Astrocyte of the cerebellum (primary cell): Measurements from ENCODE around the gene NVL.
A peak's percentile ranks its signal among the peaks of the same experiment; 100 is the strongest.

Source experiments
- DNase-seq: peaks from one replicate; pipeline ENCODE4 v3.0.0-alpha.2; 2011; ENCODE audit warnings: low read depth
- H3K4me3 ChIP-seq: 2 replicates; pipeline ENCODE4 v1.5.1; 2011; ENCODE audit warnings: mild to moderate bottlenecking, low read depth, low read length, moderate library complexity
- in situ Hi-C: cut with HindIII; loops from 2 replicates; pipeline ENCODE4 v1.10.0; 2017; ENCODE audit warnings: low sequenced_read_pairs
- TF ChIP-seq, protein P1 (sequence below): IDR thresholded peaks from 2 replicates; pipeline ENCODE4 v1.5.1; 2012; ENCODE audit warnings: low read length, low read depth, moderate library complexity, mild to moderate bottlenecking; ENCODE audit errors: missing control alignments

The NVL gene

DNA sequence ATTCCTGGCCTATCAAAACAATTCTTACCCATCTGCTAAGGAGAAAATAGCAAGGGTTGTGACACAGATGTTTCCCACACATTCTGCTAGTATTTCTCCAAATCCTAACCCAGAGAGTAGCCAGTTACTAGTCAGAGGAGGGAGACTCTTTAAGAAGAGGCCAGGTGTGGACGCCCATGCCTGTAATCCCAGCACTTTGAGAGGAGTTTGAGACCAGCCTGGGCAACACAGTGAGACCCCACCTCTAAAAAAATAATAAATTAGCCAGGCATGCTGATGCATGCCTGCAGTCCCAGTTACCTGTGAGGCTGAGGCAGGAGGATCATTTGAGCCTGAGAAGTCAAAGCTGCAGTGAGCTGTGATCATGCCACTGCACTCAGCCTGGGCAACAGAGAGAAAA, 28.6 kb downstream of the NVL start:
- no peak overlapping the region for H3K4me3 ChIP-seq
- in situ Hi-C loops, result no loop called here
- TF ChIP-seq, protein P1, sequence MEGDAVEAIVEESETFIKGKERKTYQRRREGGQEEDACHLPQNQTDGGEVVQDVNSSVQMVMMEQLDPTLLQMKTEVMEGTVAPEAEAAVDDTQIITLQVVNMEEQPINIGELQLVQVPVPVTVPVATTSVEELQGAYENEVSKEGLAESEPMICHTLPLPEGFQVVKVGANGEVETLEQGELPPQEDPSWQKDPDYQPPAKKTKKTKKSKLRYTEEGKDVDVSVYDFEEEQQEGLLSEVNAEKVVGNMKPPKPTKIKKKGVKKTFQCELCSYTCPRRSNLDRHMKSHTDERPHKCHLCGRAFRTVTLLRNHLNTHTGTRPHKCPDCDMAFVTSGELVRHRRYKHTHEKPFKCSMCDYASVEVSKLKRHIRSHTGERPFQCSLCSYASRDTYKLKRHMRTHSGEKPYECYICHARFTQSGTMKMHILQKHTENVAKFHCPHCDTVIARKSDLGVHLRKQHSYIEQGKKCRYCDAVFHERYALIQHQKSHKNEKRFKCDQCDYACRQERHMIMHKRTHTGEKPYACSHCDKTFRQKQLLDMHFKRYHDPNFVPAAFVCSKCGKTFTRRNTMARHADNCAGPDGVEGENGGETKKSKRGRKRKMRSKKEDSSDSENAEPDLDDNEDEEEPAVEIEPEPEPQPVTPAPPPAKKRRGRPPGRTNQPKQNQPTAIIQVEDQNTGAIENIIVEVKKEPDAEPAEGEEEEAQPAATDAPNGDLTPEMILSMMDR, result no peak
- DNase-seq, result no peak

DNA sequence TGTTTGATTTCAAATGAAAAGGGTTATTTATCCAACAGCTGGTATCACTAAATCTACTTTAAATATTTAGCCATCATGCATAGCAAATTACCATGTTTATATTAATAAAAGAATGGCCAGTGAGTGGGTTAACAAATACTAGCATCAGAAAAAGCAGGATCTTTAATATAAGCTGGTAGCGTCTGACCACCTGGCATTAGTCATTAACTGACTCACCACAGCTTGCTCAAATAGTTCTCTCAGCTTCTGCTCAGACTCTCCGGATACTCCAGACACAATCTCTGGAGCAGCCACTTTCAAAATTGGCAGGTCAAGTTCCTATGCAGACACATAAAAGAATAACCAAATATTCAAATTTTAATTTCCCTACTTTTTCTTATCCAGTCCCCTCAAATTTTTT, 29.6 kb downstream of the NVL start:
- peak; percentile 64 for DNase-seq
- H3K4me3 ChIP-seq, result no peak overlapping the region
- in situ Hi-C loops, result no loop called here
- TF ChIP-seq, protein P1, result no peak

DNA sequence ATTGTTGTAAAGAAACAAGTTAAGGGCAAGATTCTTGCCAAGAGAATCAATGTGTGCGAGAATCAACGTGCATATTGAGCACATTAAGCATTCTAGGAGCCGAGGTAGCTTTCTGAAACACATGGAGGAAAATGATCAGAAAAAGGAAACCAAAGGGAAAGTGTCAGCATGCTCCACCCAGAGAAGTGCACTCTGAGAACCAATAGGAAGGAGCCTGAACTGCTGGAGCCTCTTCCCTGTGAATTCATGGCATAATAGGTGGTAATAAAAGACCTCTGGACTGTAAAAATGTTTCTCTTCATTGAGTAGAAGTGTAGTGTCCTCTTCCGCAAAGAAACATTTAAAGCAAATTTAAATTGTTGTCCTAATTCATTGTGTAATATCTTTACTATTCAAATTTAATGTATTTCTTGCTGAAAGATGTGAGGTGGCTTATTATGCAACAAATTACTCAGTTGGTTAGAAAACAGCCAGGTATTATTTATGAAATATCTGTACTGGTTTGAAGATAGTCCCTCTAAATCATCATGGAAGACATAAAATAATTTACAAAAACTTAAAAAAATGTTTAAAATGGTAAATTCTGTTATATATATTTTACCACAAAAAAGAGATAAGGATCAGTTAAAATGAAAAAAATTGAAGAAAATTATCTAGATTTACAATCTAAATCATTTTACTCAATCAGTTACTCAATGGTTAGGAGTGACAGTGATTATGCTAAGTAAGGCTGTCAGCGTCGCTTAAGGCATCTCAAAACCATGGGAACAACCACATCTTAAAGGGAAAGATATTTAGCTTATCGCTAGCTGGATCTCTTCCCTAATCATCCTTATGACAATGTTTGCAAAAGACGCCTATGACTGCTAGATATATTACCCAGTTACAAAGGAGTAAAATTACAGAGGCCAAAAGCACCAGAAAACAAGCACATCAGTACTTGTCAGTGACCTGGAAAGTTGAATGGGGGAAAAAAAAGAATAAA, 31.3 kb downstream of the NVL start:
- DNase-seq, result no peak
- no peak overlapping the region for H3K4me3 ChIP-seq
- in situ Hi-C loops, result no loop called here
- TF ChIP-seq, protein P1, result no peak

DNA sequence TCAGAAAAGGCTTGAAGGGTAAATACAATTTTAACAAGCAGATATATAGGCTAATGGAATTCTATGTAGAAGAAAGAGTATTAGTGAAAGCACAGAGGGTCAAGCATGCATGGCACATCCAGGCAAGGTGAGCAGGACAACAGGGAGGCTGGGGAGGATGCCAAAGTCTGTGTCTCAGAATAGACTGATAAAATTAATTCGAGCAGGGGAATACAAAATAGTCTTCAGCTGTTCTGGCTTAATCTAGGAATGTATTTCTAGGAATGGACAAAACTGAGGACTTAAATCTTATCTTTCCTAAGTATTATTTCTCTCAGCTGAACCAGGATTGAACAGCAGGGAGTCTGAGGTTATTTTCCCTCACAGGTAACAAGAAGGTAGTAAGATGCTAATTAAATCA, 35.2 kb downstream of the NVL start:
- no peak overlapping the region for H3K4me3 ChIP-seq
- in situ Hi-C loops, result no loop called here
- DNase-seq, result no peak
- TF ChIP-seq, protein P1, result no peak

DNA sequence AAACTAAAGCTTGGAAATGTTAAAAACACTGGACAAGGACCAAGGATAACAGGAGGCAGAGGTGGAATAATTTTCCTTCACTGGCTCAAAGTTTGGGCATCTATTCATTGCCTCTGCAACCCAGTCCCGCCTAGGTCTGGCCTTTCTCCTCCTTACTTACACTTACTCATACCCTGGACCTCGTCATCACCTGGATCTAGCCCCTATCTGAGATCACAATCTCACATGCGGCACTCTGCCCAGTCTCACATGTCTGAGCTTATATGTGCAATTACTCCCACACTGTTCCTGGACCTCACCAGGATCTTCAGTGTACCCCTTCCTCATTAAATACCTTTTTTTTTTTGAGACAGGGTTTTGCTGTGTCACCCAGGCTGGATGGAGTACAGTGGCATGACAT, 37.6 kb downstream of the NVL start:
- no peak for DNase-seq
- TF ChIP-seq, protein P1, result no peak
- H3K4me3 ChIP-seq, result no peak overlapping the region
- in situ Hi-C loops, result no loop called here

DNA sequence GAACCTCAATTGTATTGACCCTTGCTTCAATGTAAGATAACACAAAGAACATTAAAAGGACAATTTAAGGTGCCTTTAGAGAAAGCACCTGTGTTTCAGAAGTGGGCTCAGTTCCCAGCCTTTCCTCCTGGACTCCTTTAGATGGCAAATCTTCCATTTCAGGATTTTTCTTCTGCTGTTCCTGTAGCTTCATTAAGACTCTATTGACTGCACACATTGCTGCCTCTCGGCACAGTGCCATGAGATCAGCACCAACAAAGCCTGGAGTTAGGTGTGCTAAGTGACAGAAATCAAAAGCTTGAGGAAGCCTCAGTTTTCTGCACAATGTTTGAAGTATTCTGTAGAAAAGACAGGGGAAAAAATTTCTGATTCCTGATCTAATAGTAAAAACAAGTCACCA, 40.6 kb downstream of the NVL start:
- TF ChIP-seq, protein P1, result no peak
- in situ Hi-C loops, result no loop called here
- no peak overlapping the region for H3K4me3 ChIP-seq
- no peak for DNase-seq
